Activated CD8-positive, alpha-beta memory T cell treated with anti-CD3 and anti-CD28 coated beads for 4 hours (primary cell): ENCODE measurements around the gene USP8.
"Not testable (repeated sequence)": the region's sequence is repeated elsewhere in the genome, so short reads cannot be mapped to it uniquely, and the experiment has no call there.

Source experiments
- DNase-seq, 2 donors: peaks; one replicate each; pipeline ENCODE4 v3.0.0-alpha.2; 2020; ENCODE audit warnings: low read depth in 2 of 2

The USP8 gene

DNA sequence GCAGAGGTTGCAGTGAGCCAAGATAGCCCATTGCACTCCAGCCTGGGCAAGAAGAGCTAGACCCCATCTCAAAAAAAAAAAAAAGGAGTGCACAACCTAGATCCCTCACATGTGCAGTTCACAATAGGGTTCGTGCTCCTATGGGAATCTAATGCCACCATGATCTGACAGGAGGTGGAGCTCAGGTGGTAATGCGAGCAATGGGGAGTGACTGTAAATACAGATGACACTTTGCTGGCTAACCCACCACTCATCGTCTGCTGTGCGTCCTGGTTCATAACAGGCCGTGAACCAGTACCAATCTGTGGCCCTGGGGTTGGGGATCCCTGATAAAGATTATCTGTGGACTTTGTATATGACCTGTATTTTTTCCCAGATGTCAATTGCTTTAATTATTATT, 16.7 kb downstream of the USP8 start:
- no peak for DNase-seq

DNA sequence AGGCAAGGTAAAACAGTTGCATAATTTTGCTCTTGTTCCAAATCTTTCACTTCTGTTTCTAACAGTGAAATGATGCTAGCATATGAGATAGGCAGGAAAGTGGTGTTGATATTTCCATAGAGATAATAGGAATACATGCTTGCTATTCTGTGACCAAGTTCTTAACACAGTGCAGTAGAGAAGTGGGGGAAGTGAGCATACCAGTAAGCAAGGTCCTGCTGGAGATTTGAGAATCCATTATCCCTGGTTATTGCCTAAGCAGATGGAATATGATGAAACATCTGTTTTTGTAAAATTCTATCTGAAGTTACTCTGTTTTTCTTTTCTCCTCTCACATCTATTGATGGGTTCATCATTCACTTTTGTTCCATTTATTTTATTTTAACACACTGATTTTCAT, 28.7 kb downstream of the USP8 start:
- DNase-seq = no peak

DNA sequence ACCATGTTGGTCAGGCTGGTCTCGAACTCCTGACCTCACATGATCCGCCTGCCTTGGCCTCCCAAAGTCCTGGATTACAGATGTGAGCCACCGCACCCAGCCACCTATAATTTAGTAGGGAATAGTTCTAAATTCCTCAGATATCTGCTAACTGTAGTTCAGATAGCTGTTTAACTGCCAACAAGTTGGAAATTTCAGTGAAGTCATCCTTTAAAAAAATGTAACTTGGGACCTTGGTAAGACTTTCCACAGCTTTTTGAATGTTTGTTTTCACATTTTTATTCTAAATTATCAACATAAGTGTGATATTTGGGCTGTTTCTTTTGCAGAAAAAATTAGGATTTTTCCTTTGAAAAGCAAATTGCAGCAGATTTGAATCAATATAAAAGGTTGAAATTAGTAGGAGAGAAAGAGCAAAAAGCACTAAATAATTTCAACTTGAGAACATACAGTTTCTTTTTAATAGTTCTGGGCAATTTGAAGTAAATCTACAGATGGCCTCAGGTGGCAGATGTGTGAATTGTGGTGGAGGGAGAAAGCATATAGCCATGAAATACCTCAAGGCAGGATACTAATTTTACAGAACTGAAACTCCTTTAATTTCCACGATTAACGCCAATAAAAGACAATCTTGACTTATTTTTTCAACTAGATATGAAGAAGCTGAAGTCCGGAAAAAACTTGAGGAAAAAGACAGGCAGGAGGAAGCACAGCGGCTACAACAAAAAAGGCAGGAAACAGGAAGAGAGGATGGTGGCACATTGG, 34.3 kb downstream of the USP8 start:
- DNase-seq = no peak

DNA sequence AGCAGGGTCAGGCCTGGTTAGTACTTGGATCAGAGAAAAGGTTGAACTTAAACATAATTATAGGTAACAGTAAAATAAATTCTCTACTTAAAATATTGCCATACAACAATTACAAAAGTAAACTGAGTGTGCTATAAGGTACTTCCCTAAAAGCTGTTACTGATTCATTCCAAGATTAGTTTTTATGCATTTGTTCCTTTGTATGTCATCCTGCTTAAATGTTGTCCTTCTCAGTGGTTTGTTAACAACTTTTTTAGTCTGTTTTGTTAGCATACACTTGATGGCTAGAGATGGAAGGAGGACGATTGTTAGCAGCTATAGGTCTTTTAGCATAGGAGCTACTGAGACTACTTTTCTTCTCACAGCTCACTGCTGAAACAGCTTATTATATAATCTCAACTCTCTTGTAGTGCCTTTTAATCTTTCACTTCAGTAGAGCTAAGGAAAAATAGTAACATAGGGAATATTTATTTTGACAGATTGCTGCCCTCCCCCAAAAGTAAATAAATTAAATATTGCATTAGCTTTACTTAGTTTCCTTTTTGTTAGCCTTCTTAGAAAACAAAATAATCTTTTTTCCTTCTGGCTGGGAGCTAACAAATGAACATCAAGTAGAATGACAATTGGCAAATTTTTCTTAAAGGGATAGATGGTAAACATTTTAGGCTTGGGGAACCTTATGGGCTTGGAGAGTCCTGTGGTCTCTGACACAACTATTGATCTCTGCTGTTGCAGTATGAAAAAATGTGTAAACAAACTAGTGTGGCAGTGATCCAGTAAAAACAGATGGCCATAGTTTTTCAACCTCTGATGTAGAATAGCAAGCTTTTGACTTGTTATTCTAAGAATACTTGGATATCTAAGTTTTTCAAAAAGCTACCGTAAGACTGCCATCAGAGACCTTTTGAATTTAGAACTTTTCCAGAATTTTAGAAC, 39.5 kb downstream of the USP8 start:
- DNase-seq = no peak

DNA sequence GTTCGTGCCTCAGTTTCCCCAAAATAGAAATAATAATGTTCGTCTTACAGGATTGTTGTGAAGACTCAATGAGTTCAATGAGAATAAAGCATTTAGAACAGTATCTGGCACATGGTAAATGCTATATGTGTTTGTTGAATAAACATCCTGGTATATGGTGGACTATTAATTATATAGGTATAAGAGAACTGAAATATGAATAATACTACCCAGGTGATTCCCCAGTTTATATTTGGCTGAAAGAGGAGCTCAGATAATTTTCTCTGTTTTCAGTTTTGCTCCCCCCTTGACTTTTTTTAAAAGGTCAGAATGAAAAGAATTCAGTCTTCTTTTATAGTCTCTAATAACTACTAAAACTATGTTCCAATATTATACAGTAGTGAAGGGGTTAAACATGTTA, 46.9 kb downstream of the USP8 start:
- no peak for DNase-seq

DNA sequence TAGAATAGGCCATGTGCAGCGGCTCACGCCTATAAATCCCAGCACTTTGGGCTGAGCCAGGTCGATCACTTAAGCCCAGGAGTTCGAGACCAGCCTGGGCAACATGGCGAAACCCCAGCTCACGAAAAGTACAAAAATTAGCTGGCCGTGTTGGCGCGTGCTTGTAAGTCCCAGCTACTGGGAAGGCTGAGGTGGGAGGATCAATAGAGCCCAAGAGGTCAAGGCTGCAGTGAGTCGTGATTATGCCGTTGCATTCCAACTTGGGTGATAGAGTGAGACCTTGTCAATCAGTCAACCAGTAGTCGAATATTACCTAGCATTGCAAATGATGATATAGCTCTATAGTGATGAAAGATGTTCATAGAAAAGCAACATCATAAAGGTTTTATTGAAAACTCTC, 51.9 kb downstream of the USP8 start:
- DNase-seq = no peak

DNA sequence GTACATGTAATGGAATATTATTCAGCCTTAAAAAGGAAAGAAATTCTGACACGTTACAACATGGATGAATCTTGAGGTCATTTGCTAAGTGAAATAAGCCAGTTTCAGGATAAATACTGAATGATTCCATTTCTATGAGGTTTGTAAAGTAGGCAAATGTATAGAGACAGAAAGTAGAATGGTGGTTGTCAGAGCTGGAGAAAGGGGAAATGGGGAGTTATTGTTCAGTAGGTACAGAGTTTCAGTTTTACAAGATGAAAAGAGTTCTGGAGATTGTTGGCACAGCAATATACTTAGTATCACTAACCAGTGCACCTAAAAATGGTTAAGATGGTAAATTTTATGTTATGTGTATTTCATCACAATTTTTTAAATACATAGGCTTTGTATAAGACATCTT, 60.6 kb downstream of the USP8 start:
- no peak for DNase-seq

DNA sequence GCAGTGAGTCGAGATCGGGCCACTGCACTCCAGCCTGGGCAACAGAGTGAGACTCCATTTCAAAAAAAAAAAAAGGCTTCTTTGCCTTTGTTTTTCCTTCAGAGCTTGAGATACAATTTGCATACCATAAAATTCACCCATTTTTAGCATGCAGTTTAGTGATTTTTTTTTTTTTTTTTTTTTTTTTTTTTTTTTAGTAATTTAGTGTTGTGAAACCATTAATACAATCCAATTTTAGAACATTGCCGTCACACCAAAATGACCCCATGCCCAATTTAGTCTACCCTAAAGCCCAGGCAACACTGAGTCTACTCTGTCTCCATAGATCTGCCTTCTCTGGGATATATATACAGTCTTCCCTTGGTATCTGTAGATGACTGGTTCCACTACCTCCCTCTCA, 61.2 kb downstream of the USP8 start:
- DNase-seq = no peak

DNA sequence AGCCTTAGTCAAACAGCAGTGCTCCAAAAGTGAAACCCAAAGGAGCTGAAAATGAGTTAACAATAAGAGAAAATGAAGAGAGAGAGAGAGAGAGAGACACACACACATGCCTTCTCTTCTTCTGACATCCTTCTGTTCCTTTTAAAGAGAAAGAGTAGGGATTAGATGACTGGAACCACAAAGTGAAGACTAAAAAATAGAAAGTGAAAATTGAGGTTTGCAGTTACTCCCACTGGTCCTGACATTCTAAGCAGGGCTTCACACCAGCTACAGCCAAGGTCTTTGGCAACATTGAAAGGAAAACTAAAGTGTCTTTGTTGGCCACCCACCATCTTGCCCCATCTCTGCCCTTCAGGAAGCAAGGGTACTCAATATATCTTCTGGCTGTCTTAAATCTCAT, 63.1 kb downstream of the USP8 start:
- no peak for DNase-seq

DNA sequence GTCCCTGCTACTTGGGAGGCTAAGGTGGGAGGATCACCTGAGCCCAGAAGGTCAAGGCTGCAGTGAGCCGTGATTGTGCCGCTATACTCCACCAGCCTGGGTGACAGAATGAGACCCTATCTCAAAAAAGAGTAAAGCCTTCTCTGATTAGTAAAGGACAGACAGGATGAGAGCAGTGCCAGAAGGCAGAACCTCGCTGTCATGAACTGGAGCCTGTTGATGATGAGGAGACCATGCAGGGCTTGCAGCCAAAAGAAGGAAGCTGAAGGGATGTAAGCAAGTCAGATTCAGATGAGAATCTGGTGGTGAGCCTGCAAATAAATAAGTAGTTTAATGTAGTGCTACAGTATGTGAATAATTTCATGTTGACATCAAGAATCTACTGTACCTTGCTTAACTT, 69.4 kb downstream of the USP8 start:
- DNase-seq = no peak

DNA sequence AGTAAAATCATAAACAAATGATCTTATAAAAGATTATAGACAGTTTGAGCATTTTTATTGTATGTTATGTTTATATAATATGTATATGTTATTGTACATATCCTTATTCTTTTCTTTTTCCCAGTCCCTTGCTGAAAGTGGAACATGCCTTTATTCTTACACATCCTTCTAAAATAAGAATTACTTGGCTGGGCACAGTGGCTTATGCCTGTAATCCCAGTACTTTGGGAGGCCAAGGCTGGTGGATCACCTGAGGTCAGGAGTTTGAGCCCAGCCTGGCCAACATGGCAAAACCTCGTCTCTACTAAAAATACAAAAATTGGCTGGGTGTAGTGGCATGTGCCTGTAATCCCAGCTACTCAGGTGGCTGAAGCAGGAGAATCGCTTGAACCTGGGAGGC, 70.3 kb downstream of the USP8 start:
- DNase-seq = not testable (repeated sequence)

DNA sequence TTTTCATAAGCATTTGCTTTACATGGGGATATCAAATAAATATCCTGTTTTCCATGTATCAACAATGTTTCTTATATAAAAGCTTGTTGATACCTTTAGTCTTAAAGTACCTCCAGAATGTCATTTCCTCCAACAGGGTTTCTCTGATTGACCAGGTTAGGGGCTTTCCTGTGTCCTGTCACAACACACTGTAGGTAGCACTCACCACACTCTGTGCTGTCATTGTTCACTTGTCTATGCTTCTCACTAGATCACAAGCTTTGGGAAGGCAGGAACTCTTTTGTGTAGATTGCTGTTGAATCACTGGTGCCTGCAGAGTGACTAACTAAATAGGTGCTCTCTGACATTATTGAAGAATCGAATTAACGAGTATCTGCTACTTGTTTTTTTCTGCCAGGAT, 72.5 kb downstream of the USP8 start:
- no peak for DNase-seq

DNA sequence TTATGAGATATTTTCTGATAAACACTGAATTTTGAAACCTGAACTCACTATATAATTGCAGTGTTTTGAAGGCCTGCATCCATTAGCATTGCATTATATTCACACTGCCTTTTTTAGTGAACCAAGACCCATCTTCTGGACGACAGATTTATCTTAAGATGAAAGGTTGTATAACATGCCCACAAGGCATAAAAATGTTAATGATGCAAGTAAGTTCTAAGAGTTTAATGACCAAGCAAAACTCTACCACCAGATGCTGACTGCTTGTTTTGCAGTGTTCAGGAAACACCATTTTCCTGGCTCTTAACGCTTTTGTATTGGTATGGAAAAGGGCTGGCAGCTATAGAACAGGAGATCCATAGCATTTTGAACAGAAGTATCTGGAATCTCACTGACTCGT, 76.1 kb downstream of the USP8 start:
- no peak for DNase-seq

DNA sequence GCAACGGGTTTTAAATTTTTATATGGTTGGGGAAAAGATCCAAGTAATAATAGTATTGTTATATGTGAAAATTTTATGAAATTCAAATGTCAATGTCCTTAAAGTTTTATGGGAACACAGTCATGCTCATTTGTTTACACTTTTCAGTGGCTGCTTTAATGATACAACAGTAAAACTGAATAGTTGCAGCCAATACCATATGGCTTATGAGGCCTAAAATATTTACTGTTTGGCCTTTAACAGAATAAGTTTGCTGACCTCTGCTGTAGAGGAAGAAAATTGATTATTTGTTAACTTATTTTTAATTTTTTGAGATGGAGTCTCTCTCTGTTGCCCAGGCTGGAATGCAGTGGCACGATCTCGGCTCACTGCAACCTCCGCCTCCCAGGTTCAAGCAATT, 77.6 kb downstream of the USP8 start:
- no peak for DNase-seq

DNA sequence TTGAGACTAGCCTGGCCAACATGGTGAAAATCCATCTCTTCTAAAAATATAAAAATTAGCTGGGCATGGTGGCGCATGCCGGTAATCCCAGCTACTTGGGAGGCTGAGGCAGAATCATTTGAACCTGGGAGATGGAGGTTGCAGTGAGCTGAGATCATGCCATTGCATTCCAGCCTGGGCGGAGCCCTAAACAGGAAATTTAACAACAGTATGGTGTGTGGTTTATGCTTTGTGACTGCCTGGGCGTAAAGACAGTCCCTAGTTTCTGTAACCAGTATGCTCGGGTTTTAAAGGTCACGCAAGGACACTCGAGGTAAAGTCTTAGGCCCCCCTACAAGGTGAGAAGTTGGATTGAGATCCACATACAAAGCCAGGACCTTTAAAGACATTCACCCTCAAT, 78.9 kb downstream of the USP8 start:
- no peak for DNase-seq

DNA sequence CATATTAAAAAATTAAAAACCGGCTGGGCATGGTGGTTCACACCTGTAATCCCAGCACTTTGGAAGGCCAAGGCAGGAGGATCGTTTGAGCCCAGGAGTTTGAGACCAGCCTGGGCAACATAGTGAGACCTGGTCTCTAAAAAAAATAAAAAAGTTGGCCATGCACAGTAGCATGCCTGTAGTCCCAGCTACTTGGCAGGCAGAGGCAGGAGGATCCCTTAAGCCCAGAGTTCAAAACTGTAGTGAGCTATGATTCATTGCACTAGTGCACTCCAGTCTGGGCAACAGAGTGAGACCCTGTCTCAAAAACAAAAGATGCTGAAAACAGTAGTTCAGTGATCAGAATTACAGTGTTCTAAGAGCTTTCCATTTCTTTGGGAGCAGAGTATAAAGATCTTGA, 81.5 kb downstream of the USP8 start:
- DNase-seq = not testable (repeated sequence)

DNA sequence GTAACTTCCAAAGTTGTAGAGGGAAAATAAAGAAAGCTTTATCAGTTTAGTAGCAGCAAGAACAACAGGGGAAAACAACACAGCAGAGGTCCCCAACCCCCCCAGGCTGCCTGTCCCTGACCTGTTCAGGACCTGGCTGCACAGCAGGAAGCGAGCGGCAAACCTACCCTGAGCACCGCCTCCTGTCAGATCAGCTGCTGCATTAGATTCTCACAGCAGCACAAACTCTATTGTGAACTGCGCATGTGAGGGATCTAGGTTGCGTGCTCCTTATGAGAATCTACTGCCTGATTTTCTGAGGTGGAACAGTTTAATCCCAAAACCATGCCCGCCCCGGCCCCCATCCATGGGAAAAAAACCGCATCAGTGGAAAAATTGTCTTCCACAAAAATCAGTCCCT, 81.9 kb downstream of the USP8 start:
- DNase-seq = no peak

DNA sequence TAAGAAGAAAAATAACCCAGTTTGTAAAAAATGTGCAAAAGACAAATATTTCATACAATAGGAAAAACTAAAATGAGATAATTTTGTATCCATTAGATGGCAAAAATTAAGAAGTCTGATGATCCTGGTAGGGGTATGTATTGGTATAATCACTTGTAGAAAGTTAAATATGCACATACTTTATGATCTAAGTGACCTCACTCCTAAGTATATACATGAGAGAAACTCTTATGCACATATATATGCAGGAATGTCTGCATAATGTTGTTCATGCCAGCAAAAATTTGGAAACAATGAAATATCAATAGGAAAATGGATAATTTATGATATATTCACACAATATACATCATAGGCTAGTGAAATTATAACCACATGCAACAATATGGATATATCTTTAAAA, 88.8 kb downstream of the USP8 start:
- no peak for DNase-seq

DNA sequence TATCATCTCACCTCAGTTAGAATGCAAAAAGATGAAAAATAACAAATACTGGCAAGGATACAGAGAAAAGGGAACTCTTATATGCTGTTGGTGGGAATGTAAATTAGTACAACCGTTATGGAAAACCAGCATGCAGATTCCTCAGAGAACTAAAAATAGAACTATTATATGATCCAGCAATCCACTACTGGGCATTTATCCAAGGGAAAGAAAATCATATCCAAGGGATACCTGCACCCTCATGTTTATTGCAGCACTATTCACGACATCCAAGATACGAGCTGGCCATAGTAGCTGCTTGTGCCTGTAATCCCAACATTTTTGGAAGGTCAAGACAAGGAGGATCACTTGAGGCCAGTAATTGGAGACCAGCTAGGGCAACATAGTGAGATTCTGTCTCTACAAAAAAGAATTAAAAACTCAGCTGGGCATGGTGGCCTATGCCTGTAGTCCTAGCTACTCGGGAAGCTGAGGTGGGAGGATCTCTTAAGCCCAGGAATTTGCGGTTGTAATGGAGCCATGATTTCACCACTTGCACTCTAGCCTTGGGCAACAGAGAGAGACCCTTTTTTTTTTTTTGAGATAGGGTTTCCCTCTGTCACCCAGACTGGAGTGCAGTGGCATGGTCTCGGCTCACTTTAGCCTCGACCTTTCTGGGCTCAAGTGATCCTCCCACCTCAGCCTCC, 95.7 kb downstream of the USP8 start:
- DNase-seq = no peak

DNA sequence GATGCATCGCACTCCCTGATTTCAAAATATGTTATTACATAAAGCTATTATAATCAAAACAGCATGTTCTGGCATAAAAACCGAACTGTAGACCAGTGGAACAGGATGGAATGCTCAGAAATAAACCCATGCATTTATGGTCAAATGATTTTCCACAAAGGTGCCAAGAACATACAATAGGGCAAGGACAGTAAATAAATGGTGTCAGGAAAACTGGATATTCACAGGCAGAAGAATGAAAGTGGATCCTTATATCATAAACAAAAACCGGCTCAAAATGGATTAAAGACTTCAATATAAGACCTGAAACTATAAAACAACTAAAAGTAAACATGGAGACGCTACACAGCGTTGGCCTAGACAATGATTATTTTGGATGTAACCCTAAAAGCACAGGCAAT, 99.6 kb downstream of the USP8 start:
- DNase-seq = no peak

DNA sequence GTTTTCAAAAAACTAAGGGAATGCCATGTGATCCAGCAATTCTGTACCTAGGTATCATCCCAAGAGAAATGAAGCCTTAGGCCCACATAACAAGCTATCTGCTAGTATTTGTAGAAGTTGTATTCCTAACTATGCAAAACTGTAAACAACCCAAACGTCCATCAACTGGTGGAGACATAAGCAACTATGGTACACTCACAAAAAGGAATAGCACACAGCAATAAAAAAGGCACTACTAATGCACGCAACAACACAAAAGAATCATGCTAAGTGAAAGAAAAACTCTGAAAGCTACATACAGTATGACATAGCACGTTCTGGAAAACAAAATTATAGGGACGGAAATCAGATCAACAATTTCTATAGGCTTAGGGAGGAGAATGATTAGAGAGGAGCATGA, 107.0 kb downstream of the USP8 start:
- no peak for DNase-seq

DNA sequence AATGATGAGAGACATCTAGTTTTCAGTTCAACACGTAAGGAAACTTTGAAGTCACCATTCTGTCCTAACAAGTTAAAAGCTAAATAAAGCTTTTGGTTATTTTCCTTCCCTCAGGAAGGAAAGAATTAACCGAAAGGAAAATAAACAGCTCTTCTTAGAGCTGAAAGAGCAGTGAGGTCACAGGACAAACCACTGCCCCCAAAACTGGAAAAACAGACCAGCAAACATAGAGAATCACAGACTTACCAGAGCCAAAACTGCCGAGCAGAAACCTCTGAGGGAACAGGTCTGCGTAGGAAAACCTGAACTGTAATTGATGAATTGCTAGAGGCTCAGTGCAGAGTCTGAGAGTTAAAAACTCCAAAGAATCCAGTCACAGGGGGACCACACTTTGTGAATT, 107.6 kb downstream of the USP8 start:
- no peak for DNase-seq

DNA sequence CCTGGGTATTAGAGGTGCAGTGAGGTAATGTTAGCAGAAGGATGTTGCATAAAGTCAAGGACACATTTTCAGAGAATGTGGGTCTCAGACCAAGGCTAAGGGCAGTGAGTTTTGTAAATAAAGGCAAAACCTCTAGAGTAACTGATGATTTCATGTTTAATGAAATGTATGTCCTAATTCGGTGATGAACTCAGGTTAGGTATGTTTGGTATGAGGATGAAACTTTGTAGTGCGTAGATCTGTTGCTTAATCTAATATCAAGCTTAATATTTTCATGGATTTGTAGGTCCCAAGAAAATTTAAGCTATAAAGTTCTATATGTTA, 118.6 kb downstream of the USP8 start:
- DNase-seq = no peak
